Endothelial cell of umbilical vein (primary cell): ENCODE results near the gene B4GALNT4. TPM values are rescaled to one million over a fixed set of nuclear protein-coding genes. Genes with fewer than 3 reads are reported as not detected.
A peak's percentile ranks its signal among the peaks of the same experiment; 100 is the strongest.

ENCODE experiments used
- BruUV-seq: library from RNA; stranded (reverse); fragments of 400-500 nt; replicated peaks from 2 replicates; lab custom pipeline; 2021; lab: Mats Ljungman, UMichigan
- CTCF ChIA-PET: fragments of 300-600, 350-600 bp; sonication (Branson Sonifier 250); formaldehyde crosslinking; loops from one replicate; lab custom pipeline; 2021; ENCODE audit warnings: antibody characterized with exemption, inconsistent platforms; lab: Charles Lee
- POLR2A ChIA-PET: fragments of 300-600, 350-600 bp; sonication (Branson Sonifier 250); formaldehyde crosslinking; loops from one replicate; lab custom pipeline; 2021; ENCODE audit warnings: antibody characterized with exemption, inconsistent platforms; lab: Charles Lee
- DNase-seq: peaks from one replicate; pipeline ENCODE4 v3.0.0-alpha.2; 2011; ENCODE audit warnings: low read depth, low spot score
- FAIRE-seq: peaks from 2 replicates; lab custom pipeline; 2011; peaks lifted over from hg19 to GRCh38; lab: Jason Lieb, UNC
- H2AFZ ChIP-seq: 2 replicates; pipeline ENCODE4 v1.6.0; 2012; ENCODE audit warnings: low read depth, low read length, control low read depth, inconsistent platforms
- H3K27ac ChIP-seq: 2 replicates; pipeline ENCODE4 v1.5.1; 2011; ENCODE audit warnings: low read depth, mild to moderate bottlenecking, control low read depth, low read length, moderate library complexity; ENCODE audit not compliant: insufficient read depth
- H3K27me3 ChIP-seq, 2 experiments: 2 replicates each; pipeline versions ENCODE4 v1.6.0 to v1.6.1; 2011; ENCODE audit warnings: low read length in 2 of 2, mixed read lengths in 1 of 2; ENCODE audit not compliant: control insufficient read depth in 2 of 2, insufficient read depth in 2 of 2
- H3K36me3 ChIP-seq, 2 experiments: 2 replicates in 1 of 2; 3 replicates in 1 of 2; pipeline ENCODE4 v1.5.1; 2011; ENCODE audit warnings: low read length in 2 of 2, mild to moderate bottlenecking in 1 of 2, moderate library complexity in 1 of 2; ENCODE audit not compliant: control insufficient read depth in 2 of 2, insufficient read depth in 2 of 2; ENCODE audit errors: extremely low read depth in 1 of 2
- H3K4me1 ChIP-seq: 3 replicates; pipeline ENCODE4 v1.5.1; 2011; ENCODE audit warnings: mild to moderate bottlenecking, low read length; ENCODE audit not compliant: control insufficient read depth, insufficient read depth; ENCODE audit errors: extremely low read depth
- H3K4me2 ChIP-seq: 2 replicates; pipeline ENCODE4 v1.6.1; 2011; ENCODE audit warnings: low read length, control low read depth, mixed read lengths; ENCODE audit not compliant: insufficient read depth
- H3K4me3 ChIP-seq, 3 experiments: fragments of 200-600 bp in 1 of 3; sonication (generic), shearing (Covaris generic) in 1 of 3; replicated peaks in 1 of 3; 2 replicates each; pipeline ENCODE4 v1.5.1; 2011 to 2016; ENCODE audit warnings: control low read depth in 3 of 3, low read length in 3 of 3, mild to moderate bottlenecking in 2 of 3, inconsistent platforms in 1 of 3, low read depth in 1 of 3, moderate library complexity in 1 of 3; ENCODE audit not compliant: insufficient read depth in 1 of 3
- H3K79me2 ChIP-seq: 2 replicates; pipeline ENCODE4 v1.6.0; 2012; ENCODE audit warnings: low read length, inconsistent platforms; ENCODE audit not compliant: control insufficient read depth, insufficient read depth
- H3K9ac ChIP-seq: replicated peaks from 2 replicates; pipeline ENCODE3; 2011; ENCODE audit warnings: low read length, control low read depth; ENCODE audit not compliant: insufficient read depth; ENCODE audit errors: extremely low read depth
- H3K9me1 ChIP-seq: replicated peaks from 3 replicates; pipeline ENCODE4 v1.6.0; 2011; ENCODE audit warnings: mild to moderate bottlenecking, low read length; ENCODE audit not compliant: control insufficient read depth, insufficient read depth; ENCODE audit errors: extremely low read depth
- H3K9me3 ChIP-seq: replicated peaks from 2 replicates; pipeline ENCODE4 v1.5.1; 2012; ENCODE audit warnings: low read length, inconsistent platforms; ENCODE audit not compliant: control insufficient read depth, insufficient read depth
- H4K20me1 ChIP-seq: replicated peaks from 2 replicates; pipeline ENCODE3; 2011; ENCODE audit warnings: mild to moderate bottlenecking, low read length; ENCODE audit not compliant: control insufficient read depth, insufficient read depth; ENCODE audit errors: extremely low read depth
- CTCF ChIP-seq, 2 donors: IDR thresholded peaks; 1 replicate in 1 of 2; 2 replicates in 1 of 2; pipeline ENCODE4 v1.5.1; 2011; ENCODE audit warnings: low read length in 2 of 2, mild to moderate bottlenecking in 2 of 2, moderate library complexity in 2 of 2, control low read depth in 1 of 2, inconsistent platforms in 1 of 2, low read depth in 1 of 2; ENCODE audit not compliant: insufficient read depth in 1 of 2; ENCODE audit errors: extremely low read depth in 1 of 2
- EZH2 ChIP-seq: IDR thresholded peaks from 2 replicates; pipeline ENCODE4 v1.6.1; 2012; ENCODE audit warnings: borderline replicate concordance, low read depth, mild to moderate bottlenecking, moderate library complexity, low read length, inconsistent platforms; ENCODE audit not compliant: severe bottlenecking
- FOS ChIP-seq: IDR thresholded peaks from 2 replicates; pipeline ENCODE4 v1.6.1; 2011; ENCODE audit warnings: mild to moderate bottlenecking, low read length, moderate library complexity, borderline replicate concordance; ENCODE audit not compliant: insufficient read depth
- GATA2 ChIP-seq: IDR thresholded peaks from 2 replicates; pipeline ENCODE4 v1.7.0; 2011; ENCODE audit warnings: low read depth, mild to moderate bottlenecking, moderate library complexity, mixed read lengths, low read length; ENCODE audit not compliant: insufficient read length, insufficient read depth
- JUN ChIP-seq: IDR thresholded peaks from 2 replicates; pipeline ENCODE4 v1.6.1; 2011; ENCODE audit warnings: borderline replicate concordance, low read depth; ENCODE audit not compliant: insufficient read length, insufficient read depth
- MAX ChIP-seq: IDR thresholded peaks from 2 replicates; pipeline ENCODE4 v1.6.1; 2011; ENCODE audit not compliant: insufficient read depth, insufficient read length
- MYC ChIP-seq: IDR thresholded peaks from one replicate; pipeline ENCODE4 v1.6.1; 2011; ENCODE audit warnings: mild to moderate bottlenecking, low read depth, low read length
- POLR2A ChIP-seq: IDR thresholded peaks from 2 replicates; pipeline ENCODE4 v1.6.1; 2012; ENCODE audit warnings: low read depth, mild to moderate bottlenecking, control low read depth, low read length
- POLR2AphosphoS5 ChIP-seq: IDR thresholded peaks from 2 replicates; pipeline ENCODE4 v1.6.1; 2012; ENCODE audit warnings: low read depth, mild to moderate bottlenecking, control low read depth, low read length, moderate library complexity; ENCODE audit not compliant: insufficient read depth
- dilution Hi-C: fragments of 300-500 bp; cut with MboI; formaldehyde crosslinking; loops from one replicate; pipeline ENCODE4 v1.15.0; 2019; ENCODE audit warnings: low sequenced_read_pairs; ENCODE audit not compliant: extremely low pct_ligation_motif_present
- intact Hi-C: fragments of 100-400 bp; cut with micrococcal nuclease; formaldehyde crosslinking; loops from one replicate; pipeline ENCODE4 v1.10.0; 2022
- polyA plus RNA-seq, 4 experiments: library from polyadenylated mRNA; depleted of rRNA in 3 of 4; stranded (reverse) in 3 of 4; unstranded in 1 of 4; fragments of >200 nt; gene quantifications; 2 replicates each; pipeline versions ENCODE4 v1.2.1 to v1.2.3, GENCODE V29; 2011 to 2012; ENCODE audit warnings: missing spikeins in 1 of 4
- total RNA-seq: library from RNA; stranded (reverse); gene quantifications from 2 replicates; pipeline ENCODE4 v1.2.3, GENCODE V29; 2021

B4GALNT4 gene
- total and polyA plus RNA-seq, 2 donors (not counting 3 experiments of a cell fraction or from before 2014, with no cell fraction given), result 9.2 to 9.6 TPM

GRCh38 chr11:415640-416041 lies 46.3 kb downstream of the B4GALNT4 start:
- no peaks in the 10 kb centered on the region for H3K27me3 ChIP-seq
- FAIRE-seq (peak; percentile 28), DNase-seq (no peak)
- intact Hi-C loops (loop anchor here (1.0 to 2.0 kb wide), 3 partner anchors 8 to 91 kb away; partner anchors contain the start of gene RNH1), dilution Hi-C loops (no loop called here)
- POLR2A ChIA-PET, result no interaction called here
- no peaks in the 10 kb centered on the region for H3K9me1 ChIP-seq
- no peak overlapping the region for H2AFZ ChIP-seq
- H3K79me2 ChIP-seq, result no peaks in the 10 kb centered on the region
- peak overlapping the region; percentile 69 for H3K4me2 ChIP-seq
- H4K20me1 ChIP-seq, result no peaks in the 10 kb centered on the region
- CTCF ChIA-PET, result interaction anchor here (0.9 to 3.9 kb wide), 8 partner anchors 8 to 103 kb away, joined by 3 to 32 read pairs (median 4); no protein-coding TSS in a partner anchor
- H3K4me3 ChIP-seq, result no peak overlapping the region
- no peak for TF ChIP-seq EZH2
- no peak for TF ChIP-seq MAX
- TF ChIP-seq JUN, result no peak
- TF ChIP-seq POLR2A, result peak; percentile 25
- TF ChIP-seq FOS, result no peak
- no peak overlapping the region for H3K9ac ChIP-seq
- no peaks in the 10 kb centered on the region for H3K36me3 ChIP-seq
- peaks cover 21% of the 10 kb centered on the region for H3K4me1 ChIP-seq
- peak overlapping the region; percentile 30 for H3K27ac ChIP-seq
- no TSS peak for BruUV-seq
- H3K9me3 ChIP-seq, result no peaks in the 10 kb centered on the region

GRCh38 chr11:416051-416756 lies 46.9 kb downstream of the B4GALNT4 start:
- peak overlapping the region; percentile 69 for H3K4me2 ChIP-seq
- peak overlapping the region; percentile 65 for H2AFZ ChIP-seq
- TF ChIP-seq JUN, result no peak
- TF ChIP-seq MAX, result no peak
- TF ChIP-seq EZH2, result no peak
- TF ChIP-seq CTCF (IDR thresholded peaks at IDR 0.05; ENCODE audit: extremely low read depth in 1 of 2, insufficient read depth in 1 of 2, low read depth in 1 of 2, low read length in 2 of 2), result no peak
- TF ChIP-seq POLR2A, result no peak
- no peak for TF ChIP-seq MYC
- TF ChIP-seq POLR2AphosphoS5, result no peak
- TF ChIP-seq GATA2, result no peak
- TF ChIP-seq FOS, result no peak
- H3K4me1 ChIP-seq, result peaks cover 21% of the 10 kb centered on the region
- no peaks in the 10 kb centered on the region for H3K79me2 ChIP-seq
- intact Hi-C loops (no loop called here), dilution Hi-C loops (no loop called here)
- peak overlapping the region; percentile 23 for H3K9ac ChIP-seq
- BruUV-seq, result no TSS peak
- POLR2A ChIA-PET, result interaction anchor here (0.7 kb wide), 1 partner anchor 11 kb away, joined by 3 read pairs; no protein-coding TSS in a partner anchor
- H3K27me3 ChIP-seq, result no peaks in the 10 kb centered on the region
- H3K9me3 ChIP-seq, result no peaks in the 10 kb centered on the region
- FAIRE-seq, result no peak
- peak overlapping the region in 2 of 3 experiments; percentile 30 to 40 for H3K4me3 ChIP-seq
- no peaks in the 10 kb centered on the region for H4K20me1 ChIP-seq
- DNase-seq, result no peak
- CTCF ChIA-PET, result interaction anchor here (1.0 to 2.0 kb wide), 7 partner anchors 9 to 165 kb away, joined by 3 to 20 read pairs (median 4); no protein-coding TSS in a partner anchor
- peak overlapping the region; percentile 30 for H3K27ac ChIP-seq
- H3K36me3 ChIP-seq, result no peaks in the 10 kb centered on the region
- H3K9me1 ChIP-seq, result no peaks in the 10 kb centered on the region
